Esophagus muscularis mucosa (tissue), 4 donors: ENCODE data around the gene ZSWIM4. TPM values are rescaled to one million over a fixed set of nuclear protein-coding genes. Genes with fewer than 3 reads are reported as not detected.

Experiments
- DNase-seq: peaks from one replicate; pipeline ENCODE4 v3.0.0-alpha.2; 2017; ENCODE audit errors: extremely low spot score
- H3K27ac ChIP-seq, 4 donors: fragments of 200-600 bp; sonication (generic); replicated peaks in 1 of 4; 1 replicate in 3 of 4; 2 replicates in 1 of 4; pipeline ENCODE4 v1.5.1; 2016 to 2019; ENCODE audit warnings: mild to moderate bottlenecking in 1 of 4
- H3K27me3 ChIP-seq, 4 donors: fragments of 200-600 bp; sonication (generic); one replicate each; pipeline versions ENCODE4 v1.5.1 to v1.6.0; 2016 to 2019
- H3K36me3 ChIP-seq, 4 donors: fragments of 200-600 bp; sonication (generic); one replicate each; pipeline ENCODE4 v1.5.1; 2016 to 2019
- H3K4me1 ChIP-seq, 4 donors: fragments of 200-600 bp; sonication (generic); one replicate each; pipeline ENCODE4 v1.5.1; 2016 to 2019
- H3K4me3 ChIP-seq, 4 donors: fragments of 200-600 bp; sonication (generic); 1 replicate in 2 of 4; 2 replicates in 2 of 4; pipeline ENCODE4 v1.5.1; 2016 to 2019; ENCODE audit warnings: mild to moderate bottlenecking in 4 of 4, moderate library complexity in 1 of 4
- H3K9me3 ChIP-seq, 4 donors: fragments of 200-600 bp; sonication (generic); 1 replicate in 3 of 4; 2 replicates in 1 of 4; pipeline ENCODE4 v1.5.1; 2016 to 2019
- EP300 ChIP-seq: sonication (generic); formaldehyde crosslinking; IDR thresholded peaks from one replicate; pipeline ENCODE4 v1.6.1; 2017; ENCODE audit warnings: antibody characterized with exemption
- POLR2A ChIP-seq: fragments of 450-650 bp; IDR thresholded peaks from one replicate; pipeline ENCODE4 v1.6.1; 2017; ENCODE audit warnings: antibody characterized with exemption, moderate library complexity, mild to moderate bottlenecking, low read depth
- POLR2AphosphoS5 ChIP-seq, 2 donors: sonication (generic); formaldehyde crosslinking; IDR thresholded peaks; one replicate each; pipeline ENCODE4 v1.6.1; 2017; ENCODE audit warnings: antibody characterized with exemption in 2 of 2
- WGBS: methylation state at CpG from one replicate; pipeline ENCODE4 v1.1.5; 2018; 5-methylcytosine and 5-hydroxymethylcytosine counted together
- intact Hi-C: fragments of 100-400 bp; cut with DNase I; formaldehyde crosslinking; loops from one replicate; pipeline ENCODE4 v1.15.1; 2023
- total RNA-seq, 4 donors: library from RNA; depleted of rRNA; stranded (reverse); fragments of >200 nt; gene quantifications; one replicate each; pipeline versions ENCODE4 v1.1.0 to v1.2.1, GENCODE V29; 2016
- TF ChIP-seq, protein P1 (sequence below), 3 experiments: fragments of 200-600 bp in 2 of 3; fragments of 450-650 bp in 1 of 3; sonication (generic) in 2 of 3; IDR thresholded peaks; one replicate each; pipeline ENCODE4 v1.5.1; 2017 to 2019; ENCODE audit warnings: antibody characterized with exemption in 3 of 3, mild to moderate bottlenecking in 2 of 3, moderate library complexity in 1 of 3

ZSWIM4 gene
- total RNA-seq, 4 donors from 2014 or later, result 5.3 to 11.6 (median 7.8) TPM

DNA sequence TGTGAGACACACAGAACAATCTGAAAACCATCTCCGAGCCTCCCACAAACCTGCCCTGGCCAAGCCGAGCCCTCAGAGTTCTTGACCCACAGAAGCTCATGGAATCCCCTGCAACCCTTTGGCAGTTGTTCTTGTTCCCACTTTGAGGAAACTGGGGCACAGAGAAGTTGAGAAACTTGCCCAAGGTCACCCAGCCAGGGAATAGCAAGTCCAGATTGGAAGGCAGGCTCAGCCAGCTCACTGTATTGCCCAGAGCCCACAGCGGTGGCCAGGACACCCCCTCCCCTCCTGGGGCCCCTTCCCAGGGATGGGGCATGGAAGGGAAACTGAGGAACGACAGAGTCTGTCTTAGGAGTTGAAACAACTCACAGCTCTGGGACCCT lies 1.8 kb downstream of the ZSWIM4 start:
- H3K27ac ChIP-seq, result peak overlapping the region; percentile 89 to 97 (median 94)
- H3K4me3 ChIP-seq, result peak overlapping the region in 2 of 4 donors; percentile 77 to 83
- H3K36me3 ChIP-seq, result peaks cover 0 to 4% (median 0%) of the 10 kb centered on the region in 4 donors
- H3K9me3 ChIP-seq, result no peaks in the 10 kb centered on the region
- no peaks in the 10 kb centered on the region for H3K27me3 ChIP-seq
- H3K4me1 ChIP-seq, result peaks cover 23 to 43% (median 42%) of the 10 kb centered on the region in 4 donors
- TF ChIP-seq EP300 (no peak), POLR2A (no peak), POLR2AphosphoS5 (IDR thresholded peaks at IDR 0.05) (no peak)
- TF ChIP-seq, protein P1, sequence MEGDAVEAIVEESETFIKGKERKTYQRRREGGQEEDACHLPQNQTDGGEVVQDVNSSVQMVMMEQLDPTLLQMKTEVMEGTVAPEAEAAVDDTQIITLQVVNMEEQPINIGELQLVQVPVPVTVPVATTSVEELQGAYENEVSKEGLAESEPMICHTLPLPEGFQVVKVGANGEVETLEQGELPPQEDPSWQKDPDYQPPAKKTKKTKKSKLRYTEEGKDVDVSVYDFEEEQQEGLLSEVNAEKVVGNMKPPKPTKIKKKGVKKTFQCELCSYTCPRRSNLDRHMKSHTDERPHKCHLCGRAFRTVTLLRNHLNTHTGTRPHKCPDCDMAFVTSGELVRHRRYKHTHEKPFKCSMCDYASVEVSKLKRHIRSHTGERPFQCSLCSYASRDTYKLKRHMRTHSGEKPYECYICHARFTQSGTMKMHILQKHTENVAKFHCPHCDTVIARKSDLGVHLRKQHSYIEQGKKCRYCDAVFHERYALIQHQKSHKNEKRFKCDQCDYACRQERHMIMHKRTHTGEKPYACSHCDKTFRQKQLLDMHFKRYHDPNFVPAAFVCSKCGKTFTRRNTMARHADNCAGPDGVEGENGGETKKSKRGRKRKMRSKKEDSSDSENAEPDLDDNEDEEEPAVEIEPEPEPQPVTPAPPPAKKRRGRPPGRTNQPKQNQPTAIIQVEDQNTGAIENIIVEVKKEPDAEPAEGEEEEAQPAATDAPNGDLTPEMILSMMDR (IDR thresholded peaks at IDR 0.05), result no peak
- WGBS, result 50% methylated on average over 1 of the region's 4 CpGs
- DNase-seq, result no peak
- intact Hi-C loops, result loop anchor here (5.0 kb wide), 1 partner anchor 35 kb away; no protein-coding TSS in a partner anchor

DNA sequence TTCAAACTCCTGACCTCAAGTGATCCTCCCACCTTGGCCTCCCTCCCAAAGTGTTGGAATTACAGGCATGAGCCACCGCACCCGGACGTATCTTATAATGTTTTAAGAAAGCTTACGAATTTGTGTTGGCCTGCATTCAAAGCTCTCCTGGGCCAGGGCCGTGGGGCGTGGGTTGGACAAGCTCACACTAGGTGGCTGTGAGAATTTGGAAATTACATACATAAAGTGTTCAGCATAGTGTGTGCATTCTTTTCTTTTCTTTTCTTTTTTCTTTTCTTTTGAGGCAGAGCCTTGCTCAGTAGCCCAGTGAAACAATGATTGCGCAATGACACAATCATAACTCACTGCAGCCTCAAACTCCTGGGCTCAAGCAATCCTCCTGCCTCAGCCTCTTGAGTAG lies 2.6 kb downstream of the ZSWIM4 start:
- intact Hi-C loops, result loop anchor here (5.0 kb wide), 1 partner anchor 34 kb away; no protein-coding TSS in a partner anchor
- Histone ChIP-seq H3K36me3 (peaks cover 0 to 8% (median 0%) of the 10 kb centered on the region in 4 donors), H3K9me3 (no peaks in the 10 kb centered on the region), H3K27ac (peak overlapping the region; percentile 89 to 97 (median 94)), H3K4me3 (no peak overlapping the region), H3K27me3 (no peaks in the 10 kb centered on the region), H3K4me1 (peaks cover 23 to 43% (median 42%) of the 10 kb centered on the region in 4 donors)
- WGBS, result 29% methylated on average over 7 of the region's 7 CpGs
- TF ChIP-seq, protein P1 (IDR thresholded peaks at IDR 0.05), result no peak
- TF ChIP-seq POLR2A (no peak), POLR2AphosphoS5 (IDR thresholded peaks at IDR 0.05) (peak in 1 of 2 donors; percentile 15), EP300 (no peak)
- no peak for DNase-seq

DNA sequence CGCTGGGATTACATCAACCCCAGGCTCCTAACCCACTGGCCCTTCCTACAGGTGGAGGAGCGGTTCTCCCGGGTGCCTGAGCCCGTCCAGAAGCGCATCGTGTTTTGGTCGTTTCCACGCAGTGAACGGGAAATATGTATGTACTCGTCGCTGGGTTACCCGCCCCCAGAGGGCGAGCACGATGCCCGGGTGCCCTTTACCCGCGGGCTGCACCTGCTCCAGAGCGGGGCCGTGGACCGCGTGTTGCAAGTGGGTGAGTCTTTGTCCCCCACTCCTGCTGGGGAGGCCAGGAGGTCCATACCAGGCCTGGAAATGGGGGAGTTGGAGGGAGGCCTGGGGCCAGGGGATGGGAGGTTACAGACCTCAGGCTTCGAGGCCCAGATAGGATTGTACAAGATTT lies 4.4 kb downstream of the ZSWIM4 start:
- TF ChIP-seq POLR2AphosphoS5 (IDR thresholded peaks at IDR 0.05) (no peak), POLR2A (no peak), EP300 (no peak)
- TF ChIP-seq, protein P1 (IDR thresholded peaks at IDR 0.05), result no peak
- WGBS, result 100% methylated on average over 4 of the region's 22 CpGs

DNA sequence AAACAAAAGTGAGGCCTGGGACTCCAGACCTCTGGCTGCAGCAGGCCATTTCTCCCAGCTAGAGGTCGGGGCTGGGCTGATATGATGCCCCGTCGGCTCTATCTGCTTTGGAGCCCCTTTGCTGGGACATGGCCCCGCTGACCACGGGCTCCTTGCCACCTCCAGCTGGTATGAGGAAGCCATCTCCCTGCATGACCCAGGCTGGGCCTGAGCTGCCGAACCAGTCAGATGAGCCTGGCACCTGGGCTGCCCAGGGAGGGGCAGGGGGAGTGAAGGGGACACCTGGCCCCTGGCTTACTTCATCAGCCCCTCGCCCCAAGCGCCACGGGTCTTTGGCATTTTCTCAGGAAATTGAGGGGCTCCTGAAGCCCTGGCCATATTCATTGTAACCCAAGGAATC lies 7.8 kb downstream of the ZSWIM4 start:
- no peaks in the 10 kb centered on the region for H3K9me3 ChIP-seq
- no peak overlapping the region for H3K27ac ChIP-seq
- no peaks in the 10 kb centered on the region for H3K27me3 ChIP-seq
- peaks cover 0 to 14% (median 10%) of the 10 kb centered on the region in 4 donors for H3K4me1 ChIP-seq
- DNase-seq, result no peak
- TF ChIP-seq EP300, result no peak
- TF ChIP-seq POLR2AphosphoS5 (IDR thresholded peaks at IDR 0.05), result no peak
- TF ChIP-seq, protein P1 (IDR thresholded peaks at IDR 0.05), result no peak
- intact Hi-C loops, result no loop called here
- H3K36me3 ChIP-seq, result peaks cover 0 to 32% (median 17%) of the 10 kb centered on the region in 4 donors
- H3K4me3 ChIP-seq, result no peak overlapping the region
- 86% methylated on average over 4 of the region's 9 CpGs for WGBS

More for the DNA sequence above, 4.4 kb downstream of the ZSWIM4 start:
- no peak overlapping the region for H3K4me3 ChIP-seq
- DNase-seq, result no peak
- H3K27ac ChIP-seq, result no peak overlapping the region
- intact Hi-C loops, result loop anchor here (5.0 kb wide), 1 partner anchor 33 kb away; no protein-coding TSS in a partner anchor
- H3K36me3 ChIP-seq, result peaks cover 0 to 16% (median under 1%) of the 10 kb centered on the region in 4 donors
- H3K4me1 ChIP-seq, result peaks cover 17 to 33% (median 32%) of the 10 kb centered on the region in 4 donors
- H3K27me3 ChIP-seq, result no peaks in the 10 kb centered on the region
- H3K9me3 ChIP-seq, result no peaks in the 10 kb centered on the region
